IgD-negative memory B cell (primary cell): ENCODE data around the gene CMTM3. TPM values are rescaled to one million over a fixed set of nuclear protein-coding genes. Genes with fewer than 3 reads are reported as not detected.
"Not testable (repeated sequence)": the region's sequence is repeated elsewhere in the genome, so short reads cannot be mapped to it uniquely, and the experiment has no call there.

Experiments
- H3K27ac Mint-ChIP-seq, 3 donors: one replicate each; pipeline ENCODE4 v1.8.0; 2020 to 2022; ENCODE audit warnings: mild to moderate bottlenecking in 3 of 3, mixed read lengths in 3 of 3, moderate library complexity in 1 of 3
- H3K27me3 Mint-ChIP-seq: one replicate; pipeline ENCODE4 v1.8.0; 2021; ENCODE audit warnings: mixed read lengths
- H3K36me3 Mint-ChIP-seq: one replicate; pipeline ENCODE4 v1.8.0; 2020; ENCODE audit warnings: mild to moderate bottlenecking, mixed read lengths
- H3K4me1 Mint-ChIP-seq, 3 donors: one replicate each; pipeline ENCODE4 v1.8.0; 2020 to 2022; ENCODE audit warnings: mixed read lengths in 3 of 3, mild to moderate bottlenecking in 1 of 3
- H3K4me3 Mint-ChIP-seq, 4 donors: one replicate each; pipeline ENCODE4 v1.8.0; 2020 to 2022; ENCODE audit warnings: mild to moderate bottlenecking in 4 of 4, mixed read lengths in 4 of 4, moderate library complexity in 3 of 4
- H3K9me3 Mint-ChIP-seq, 3 donors: one replicate each; pipeline ENCODE4 v1.8.0; 2020 to 2021; ENCODE audit warnings: mixed read lengths in 3 of 3, mild to moderate bottlenecking in 1 of 3
- polyA plus RNA-seq: library from polyadenylated mRNA; unstranded; fragments of 300-500 nt; fragmentation: Illumina TruSeq; gene quantifications from one replicate; pipeline ENCODE4 v1.2.3, GENCODE V29; 2021

CMTM3 gene
- polyA plus RNA-seq = 5.2 TPM

GRCh38 chr16:66604376-66605176, at the start of gene CMTM3:
Gene CMTM3, plus strand, starts transcription at chr16:66604704. Its CDS starts 102 bp downstream, at chr16:66604806.
- peaks cover 5 to 11% (median 7%) of the 10 kb centered on the region in 3 donors for H3K9me3 Mint-ChIP-seq
- H3K27me3 Mint-ChIP-seq = peaks cover 33% of the 10 kb centered on the region
- peak within 1 kb of the TSS in 2 of 3 donors; percentile 1 to 90 for H3K27ac Mint-ChIP-seq
- peaks cover 20 to 26% (median 22%) of the 10 kb centered on the region in 3 donors for H3K4me1 Mint-ChIP-seq
- peak within 1 kb of the TSS; percentile 35 to 94 (median 87) for H3K4me3 Mint-ChIP-seq
- H3K36me3 Mint-ChIP-seq = no peaks in the 10 kb centered on the region

- Mint-ChIP-seq H3K9me3 (no peaks in the 10 kb centered on the region), H3K4me3 (no peak overlapping the region), H3K36me3 (peaks cover 9% of the 10 kb centered on the region), H3K4me1 (peaks cover 17 to 34% (median 23%) of the 10 kb centered on the region in 3 donors), H3K27me3 (no peaks in the 10 kb centered on the region), H3K27ac (no peak overlapping the region)
Measured at GRCh38 chr16:66560107-66560506, 44.4 kb upstream of the CMTM3 start.

- H3K27ac Mint-ChIP-seq = peak overlapping the region in 2 of 3 donors; percentile 5 to 17
- peak overlapping the region in 1 of 4 donors; percentile 24 for H3K4me3 Mint-ChIP-seq
- peaks cover 8% of the 10 kb centered on the region for H3K36me3 Mint-ChIP-seq
Measured at GRCh38 chr16:66561381-66562080, 43.0 kb upstream of the CMTM3 start.

GRCh38 chr16:66562409-66562808, 42.1 kb upstream of the CMTM3 start:
- Mint-ChIP-seq H3K9me3 (peaks cover 0 to 1% (median 0%) of the 10 kb centered on the region in 3 donors), H3K4me3 (no peak overlapping the region), H3K36me3 (peaks cover 8% of the 10 kb centered on the region), H3K27me3 (no peaks in the 10 kb centered on the region), H3K4me1 (peaks cover 9 to 21% (median 15%) of the 10 kb centered on the region in 3 donors), H3K27ac (no peak overlapping the region)

More at GRCh38 chr16:66561381-66562080, 43.0 kb upstream of the CMTM3 start:
- Mint-ChIP-seq H3K27me3 (no peaks in the 10 kb centered on the region), H3K9me3 (no peaks in the 10 kb centered on the region), H3K4me1 (peaks cover 9 to 21% (median 15%) of the 10 kb centered on the region in 3 donors)

GRCh38 chr16:66562986-66563385, 41.5 kb upstream of the CMTM3 start:
- peaks cover 9 to 17% (median 15%) of the 10 kb centered on the region in 3 donors for H3K4me1 Mint-ChIP-seq
- H3K9me3 Mint-ChIP-seq = peaks cover 0 to 1% (median 0%) of the 10 kb centered on the region in 3 donors
- no peak overlapping the region for H3K27ac Mint-ChIP-seq
- no peak overlapping the region for H3K4me3 Mint-ChIP-seq
- H3K36me3 Mint-ChIP-seq = peaks cover 7% of the 10 kb centered on the region
- H3K27me3 Mint-ChIP-seq = no peaks in the 10 kb centered on the region

- Mint-ChIP-seq H3K27me3 (no peaks in the 10 kb centered on the region), H3K9me3 (peaks cover 0 to 1% (median 0%) of the 10 kb centered on the region in 3 donors), H3K36me3 (peaks cover 3% of the 10 kb centered on the region), H3K27ac (no peak overlapping the region), H3K4me1 (peaks cover 9 to 16% (median 15%) of the 10 kb centered on the region in 3 donors), H3K4me3 (no peak overlapping the region)
Measured at GRCh38 chr16:66563574-66564334, 40.8 kb upstream of the CMTM3 start.

- Mint-ChIP-seq H3K27ac (peak within 1 kb of the TSS in 1 of 3 donors; percentile 28), H3K27me3 (no peaks in the 10 kb centered on the region), H3K9me3 (peaks cover 0 to 1% (median 0%) of the 10 kb centered on the region in 3 donors), H3K4me1 (peaks cover 5 to 10% (median 7%) of the 10 kb centered on the region in 3 donors), H3K36me3 (peaks cover 3% of the 10 kb centered on the region), H3K4me3 (no peak within 1 kb of the TSS)
Measured at GRCh38 chr16:66566051-66566901, 38.2 kb upstream of the CMTM3 start, which contains the start of gene CMTM1. Gene CMTM1, plus strand, starts transcription at chr16:66566439. Its CDS starts 75 bp downstream, at chr16:66566514.

GRCh38 chr16:66567270-66567669, 37.2 kb upstream of the CMTM3 start:
- not testable (repeated sequence) for H3K4me3 Mint-ChIP-seq, H3K4me1 Mint-ChIP-seq, H3K36me3 Mint-ChIP-seq, H3K9me3 Mint-ChIP-seq, H3K27me3 Mint-ChIP-seq, H3K27ac Mint-ChIP-seq

GRCh38 chr16:66568355-66568754, 36.1 kb upstream of the CMTM3 start:
- Mint-ChIP-seq H3K27ac (no peak overlapping the region), H3K27me3 (no peaks in the 10 kb centered on the region), H3K36me3 (peaks cover 3% of the 10 kb centered on the region), H3K9me3 (peaks cover 0 to 1% (median 0%) of the 10 kb centered on the region in 3 donors), H3K4me3 (no peak overlapping the region), H3K4me1 (no peaks in the 10 kb centered on the region)

GRCh38 chr16:66569131-66569530, 35.4 kb upstream of the CMTM3 start:
- peaks cover 3% of the 10 kb centered on the region for H3K36me3 Mint-ChIP-seq
- peaks cover 0 to 1% (median 0%) of the 10 kb centered on the region in 3 donors for H3K9me3 Mint-ChIP-seq
- H3K27ac Mint-ChIP-seq = peak overlapping the region in 1 of 3 donors; percentile 33
- no peaks in the 10 kb centered on the region for H3K4me1 Mint-ChIP-seq
- H3K27me3 Mint-ChIP-seq = no peaks in the 10 kb centered on the region
- H3K4me3 Mint-ChIP-seq = no peak overlapping the region

GRCh38 chr16:66569827-66570405, 34.6 kb upstream of the CMTM3 start:
- Mint-ChIP-seq H3K9me3 (peaks cover 0 to 1% (median 0%) of the 10 kb centered on the region in 3 donors), H3K27ac (no peak overlapping the region), H3K4me3 (no peak overlapping the region), H3K36me3 (peaks cover 3% of the 10 kb centered on the region), H3K4me1 (no peaks in the 10 kb centered on the region), H3K27me3 (no peaks in the 10 kb centered on the region)

GRCh38 chr16:66572356-66572755, 32.1 kb upstream of the CMTM3 start:
- H3K27me3 Mint-ChIP-seq = peaks cover 3% of the 10 kb centered on the region
- H3K9me3 Mint-ChIP-seq = no peaks in the 10 kb centered on the region
- no peaks in the 10 kb centered on the region for H3K4me1 Mint-ChIP-seq
- no peak overlapping the region for H3K27ac Mint-ChIP-seq
- peaks cover 2% of the 10 kb centered on the region for H3K36me3 Mint-ChIP-seq
- H3K4me3 Mint-ChIP-seq = no peak overlapping the region

GRCh38 chr16:66574081-66574480, 30.4 kb upstream of the CMTM3 start:
- Mint-ChIP-seq H3K4me1 (peaks cover 0 to 6% (median 5%) of the 10 kb centered on the region in 3 donors), H3K36me3 (no peaks in the 10 kb centered on the region), H3K4me3 (no peak overlapping the region), H3K27ac (peak overlapping the region in 1 of 3 donors; percentile 59), H3K9me3 (no peaks in the 10 kb centered on the region), H3K27me3 (peaks cover 18% of the 10 kb centered on the region)
